Measurements from ENCODE around the gene CTR9. TPM values are rescaled to one million over a fixed set of nuclear protein-coding genes. Genes with fewer than 3 reads are reported as not detected.

Gene CTR9
- total and polyA plus RNA-seq, 8 donors, result 33.8 to 64.6 (median 58.4) TPM

DNA sequence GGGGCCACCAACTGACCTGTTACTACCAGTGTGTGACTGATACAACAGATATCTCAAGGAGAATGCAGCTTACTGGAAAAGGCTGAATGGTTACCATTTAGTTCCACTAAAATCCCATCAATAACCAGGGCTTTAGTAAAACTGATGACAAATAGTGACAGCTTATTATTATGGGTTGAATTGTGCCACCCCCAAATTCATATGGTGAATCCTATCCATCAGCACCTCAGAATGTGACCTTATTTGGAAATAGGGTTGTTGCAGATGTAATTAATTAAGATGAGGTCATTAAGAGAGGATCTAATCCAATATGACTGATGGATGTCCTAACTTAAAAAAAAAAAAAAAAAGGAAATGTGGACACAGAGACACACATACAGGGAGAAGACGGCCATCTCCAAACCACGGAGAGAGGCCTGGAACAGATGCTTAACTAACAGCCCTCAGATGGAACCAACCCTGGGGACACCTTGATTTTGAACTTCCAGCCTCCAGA, 30.1 kb upstream of the CTR9 start:
- H3K27me3 ChIP-seq, result peaks cover 0 to 9% of the 10 kb centered on the region in 2 donors
- peaks cover 0 to 13% of the 10 kb centered on the region in 2 donors for H3K4me1 ChIP-seq
- DNase-seq (no peak), ATAC-seq (no peak)
- H3K4me3 ChIP-seq, result no peak overlapping the region
- H3K9me3 ChIP-seq, result no peaks in the 10 kb centered on the region
- TF ChIP-seq, protein P1, sequence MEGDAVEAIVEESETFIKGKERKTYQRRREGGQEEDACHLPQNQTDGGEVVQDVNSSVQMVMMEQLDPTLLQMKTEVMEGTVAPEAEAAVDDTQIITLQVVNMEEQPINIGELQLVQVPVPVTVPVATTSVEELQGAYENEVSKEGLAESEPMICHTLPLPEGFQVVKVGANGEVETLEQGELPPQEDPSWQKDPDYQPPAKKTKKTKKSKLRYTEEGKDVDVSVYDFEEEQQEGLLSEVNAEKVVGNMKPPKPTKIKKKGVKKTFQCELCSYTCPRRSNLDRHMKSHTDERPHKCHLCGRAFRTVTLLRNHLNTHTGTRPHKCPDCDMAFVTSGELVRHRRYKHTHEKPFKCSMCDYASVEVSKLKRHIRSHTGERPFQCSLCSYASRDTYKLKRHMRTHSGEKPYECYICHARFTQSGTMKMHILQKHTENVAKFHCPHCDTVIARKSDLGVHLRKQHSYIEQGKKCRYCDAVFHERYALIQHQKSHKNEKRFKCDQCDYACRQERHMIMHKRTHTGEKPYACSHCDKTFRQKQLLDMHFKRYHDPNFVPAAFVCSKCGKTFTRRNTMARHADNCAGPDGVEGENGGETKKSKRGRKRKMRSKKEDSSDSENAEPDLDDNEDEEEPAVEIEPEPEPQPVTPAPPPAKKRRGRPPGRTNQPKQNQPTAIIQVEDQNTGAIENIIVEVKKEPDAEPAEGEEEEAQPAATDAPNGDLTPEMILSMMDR (IDR thresholded peaks at IDR 0.05), result no peak
- no peak overlapping the region for H3K27ac ChIP-seq
- intact Hi-C loops (cut with DNase I), result no loop called here
- H3K36me3 ChIP-seq, result no peaks in the 10 kb centered on the region

DNA sequence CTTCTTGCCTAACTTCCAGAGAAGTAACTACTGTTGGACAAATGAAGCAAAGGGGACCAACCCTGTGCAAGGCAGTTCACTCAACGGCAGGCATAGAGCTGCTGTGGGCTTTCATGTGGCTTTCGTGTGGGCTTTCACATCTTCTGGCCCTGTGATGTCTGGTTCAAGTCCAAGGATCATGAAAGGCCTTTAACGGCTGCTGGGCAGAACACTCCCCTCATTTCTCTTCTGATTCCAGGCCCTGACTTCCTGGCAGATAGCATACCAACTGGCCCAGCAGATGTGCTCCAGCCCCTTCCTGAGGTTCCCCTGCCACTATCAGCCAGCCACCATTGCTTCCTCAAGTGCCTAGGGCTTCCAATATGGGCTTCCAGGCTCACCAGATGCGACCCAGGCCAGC, 28.7 kb upstream of the CTR9 start:
- Histone ChIP-seq H3K9me3 (no peaks in the 10 kb centered on the region), H3K4me1 (peaks cover 0 to 13% of the 10 kb centered on the region in 2 donors), H3K27ac (no peak overlapping the region), H3K4me3 (no peak overlapping the region), H3K27me3 (peaks cover 0 to 12% of the 10 kb centered on the region in 2 donors), H3K36me3 (no peaks in the 10 kb centered on the region)
- TF ChIP-seq, protein P1 (IDR thresholded peaks at IDR 0.05), result no peak
- no peak for ATAC-seq
- intact Hi-C loops (cut with DNase I), result no loop called here
- no peak for DNase-seq

DNA sequence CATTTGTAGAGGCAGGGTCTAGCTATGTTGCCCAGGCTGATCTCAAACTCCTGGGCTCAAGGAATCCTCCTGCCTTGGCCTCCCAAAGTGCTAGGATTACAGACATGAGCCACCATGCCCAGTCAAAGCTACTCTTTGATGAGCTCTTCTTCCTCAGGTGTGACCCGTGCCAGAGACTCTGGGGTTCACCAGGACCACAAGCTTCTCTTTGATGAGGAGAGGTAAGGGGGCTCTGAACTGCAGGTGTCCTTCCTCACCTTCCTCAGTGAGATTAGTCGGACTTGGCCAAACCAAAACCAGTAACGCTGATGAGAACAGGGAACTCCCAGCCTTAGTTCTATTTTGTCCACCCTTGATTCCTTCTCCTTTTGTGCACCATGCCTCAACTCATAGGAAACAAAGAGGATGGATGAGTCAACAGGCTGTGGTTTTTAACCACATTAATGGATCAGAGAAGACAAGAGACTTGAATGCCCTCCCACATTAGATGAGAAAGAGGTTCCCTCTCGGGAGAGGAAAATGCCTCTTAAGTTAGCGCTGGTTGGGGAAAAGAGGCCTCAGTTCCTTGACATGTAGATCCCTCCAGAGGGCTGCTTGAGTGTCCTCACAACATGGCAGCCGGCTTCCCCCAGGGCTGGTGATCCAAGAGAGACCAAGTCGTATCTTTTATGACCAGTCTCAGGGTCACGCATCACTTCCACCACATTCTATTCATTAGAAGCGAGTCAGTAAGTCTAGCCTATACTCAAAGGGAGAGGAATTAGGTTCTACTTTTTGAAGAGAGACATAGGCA, 25.7 kb upstream of the CTR9 start:
- Histone ChIP-seq H3K4me1 (peaks cover 0 to 24% of the 10 kb centered on the region in 2 donors), H3K36me3 (no peaks in the 10 kb centered on the region), H3K27me3 (peaks cover 0 to 20% of the 10 kb centered on the region in 2 donors), H3K9me3 (no peaks in the 10 kb centered on the region), H3K4me3 (no peak overlapping the region), H3K27ac (no peak overlapping the region)
- intact Hi-C loops (cut with DNase I), result no loop called here
- DNase-seq (no peak), ATAC-seq (peak; percentile 67)
- TF ChIP-seq, protein P1 (IDR thresholded peaks at IDR 0.05), result no peak

DNA sequence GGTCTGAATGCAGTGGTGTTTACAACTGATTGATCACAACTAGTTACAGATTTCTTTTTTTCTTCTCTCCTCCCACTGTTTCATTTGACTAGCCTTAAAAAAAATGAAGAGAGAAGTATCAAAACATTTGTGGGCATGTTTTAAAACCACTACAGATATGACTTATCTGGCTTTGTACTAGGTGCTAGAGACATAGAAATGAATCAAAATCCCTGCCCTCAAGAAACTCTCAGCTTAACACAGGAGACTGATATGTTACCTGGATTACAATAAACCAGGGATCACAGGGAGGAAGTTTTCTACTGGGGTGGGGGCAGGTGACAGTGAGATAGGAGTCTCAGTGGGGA, 25.2 kb upstream of the CTR9 start:
- intact Hi-C loops (cut with DNase I), result no loop called here
- Histone ChIP-seq H3K9me3 (no peaks in the 10 kb centered on the region), H3K4me1 (peaks cover 0 to 27% of the 10 kb centered on the region in 2 donors), H3K4me3 (no peak overlapping the region), H3K27me3 (peaks cover 0 to 20% of the 10 kb centered on the region in 2 donors), H3K36me3 (no peaks in the 10 kb centered on the region), H3K27ac (no peak overlapping the region)
- ATAC-seq, result no peak
- no peak for DNase-seq
- TF ChIP-seq, protein P1 (IDR thresholded peaks at IDR 0.05), result no peak

DNA sequence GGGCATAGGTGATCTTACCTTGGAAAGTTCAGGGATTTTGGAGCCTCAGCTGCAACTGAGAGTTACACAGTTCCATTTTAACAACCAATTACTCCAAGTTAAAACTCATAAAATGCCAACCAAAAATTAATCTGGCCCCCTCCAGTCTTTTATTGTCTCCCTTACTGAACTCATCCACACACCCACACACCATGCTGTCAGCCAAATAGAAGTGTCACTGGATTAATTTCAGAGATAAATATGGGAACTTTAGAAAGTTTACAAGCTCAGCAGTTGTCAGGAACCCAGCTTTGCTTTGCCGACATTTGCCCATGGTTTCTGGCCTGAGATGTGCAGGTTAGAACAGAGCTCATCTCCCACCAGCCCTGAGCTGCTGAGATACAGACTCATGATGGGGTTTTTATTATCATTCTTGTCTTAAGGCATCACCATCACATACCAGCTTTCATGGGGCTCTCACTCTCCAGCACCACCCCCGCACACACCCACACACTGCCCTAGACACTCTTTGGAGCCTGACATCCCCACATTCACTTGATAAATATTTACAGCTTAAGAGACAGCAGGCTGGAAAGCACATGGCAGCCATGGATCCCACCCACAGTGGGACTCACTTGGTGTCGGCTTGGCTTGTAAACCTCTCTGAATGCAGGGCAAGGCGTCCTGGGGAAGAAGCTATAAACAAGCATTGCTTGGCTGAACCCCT, 23.7 kb upstream of the CTR9 start:
- peaks cover 0 to 20% of the 10 kb centered on the region in 2 donors for H3K27me3 ChIP-seq
- TF ChIP-seq, protein P1 (IDR thresholded peaks at IDR 0.05), result no peak
- DNase-seq (no peak), ATAC-seq (peak; percentile 8)
- H3K36me3 ChIP-seq, result no peaks in the 10 kb centered on the region
- intact Hi-C loops (cut with DNase I), result no loop called here
- H3K4me3 ChIP-seq, result no peak overlapping the region
- H3K9me3 ChIP-seq, result no peaks in the 10 kb centered on the region
- peaks cover 0 to 27% of the 10 kb centered on the region in 2 donors for H3K4me1 ChIP-seq
- H3K27ac ChIP-seq, result no peak overlapping the region
